ENCODE results near the gene ADAMTSL3. TPM values are rescaled to one million over a fixed set of nuclear protein-coding genes. Genes with fewer than 3 reads are reported as not detected.

The ADAMTSL3 gene
- polyA plus RNA-seq, 1 donor from 2014 or later: 0.51 TPM

DNA sequence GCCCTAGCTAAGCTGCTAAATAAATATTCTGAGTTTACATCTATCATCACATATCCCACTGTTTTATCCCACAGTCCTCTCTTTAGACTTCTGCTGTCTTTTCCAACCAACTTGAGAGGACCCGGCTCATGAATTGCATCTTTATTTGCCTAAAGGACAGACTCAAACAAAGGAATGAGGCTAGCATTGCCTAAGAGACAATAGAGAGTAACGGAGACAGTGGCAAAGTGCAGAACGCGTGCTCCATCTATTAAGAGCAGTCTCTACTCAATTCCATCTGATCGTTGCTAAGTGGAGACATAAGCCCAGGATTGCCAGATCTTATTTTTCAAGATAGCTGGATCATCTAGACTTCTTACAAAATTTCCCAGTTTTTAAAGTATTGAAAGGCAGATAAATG, 2.3 kb downstream of the ADAMTSL3 start:
- Histone ChIP-seq H3K4me2 (ENCODE audit: low read length) (no peak overlapping the region), H3K27ac (ENCODE audit: low read length) (no peak overlapping the region), H3K36me3 (ENCODE audit: insufficient read depth, low read length) (no peaks in the 10 kb centered on the region), H3F3A (ENCODE audit: insufficient read depth, low read length, poor library complexity, severe bottlenecking) (no peaks in the 10 kb centered on the region), H3K4me3 (ENCODE audit: low read length) (no peak overlapping the region), H2AFZ (ENCODE audit: low read depth, low read length) (no peak overlapping the region), H3K79me2 (replicated peaks; ENCODE audit: insufficient read depth, low read length) (no peaks in the 10 kb centered on the region), H4K20me1 (ENCODE audit: insufficient read depth) (no peaks in the 10 kb centered on the region), H3K27me3 (ENCODE audit: insufficient read depth, low read depth, low read length) (peaks cover 48% of the 10 kb centered on the region), H3K9me3 (ENCODE audit: low read length) (peaks cover 9% of the 10 kb centered on the region), H3K9ac (ENCODE audit: low read length) (no peak overlapping the region), H3K9me2 (ENCODE audit: insufficient read depth, low read length) (no peaks in the 10 kb centered on the region)
- TF ChIP-seq, protein P1, sequence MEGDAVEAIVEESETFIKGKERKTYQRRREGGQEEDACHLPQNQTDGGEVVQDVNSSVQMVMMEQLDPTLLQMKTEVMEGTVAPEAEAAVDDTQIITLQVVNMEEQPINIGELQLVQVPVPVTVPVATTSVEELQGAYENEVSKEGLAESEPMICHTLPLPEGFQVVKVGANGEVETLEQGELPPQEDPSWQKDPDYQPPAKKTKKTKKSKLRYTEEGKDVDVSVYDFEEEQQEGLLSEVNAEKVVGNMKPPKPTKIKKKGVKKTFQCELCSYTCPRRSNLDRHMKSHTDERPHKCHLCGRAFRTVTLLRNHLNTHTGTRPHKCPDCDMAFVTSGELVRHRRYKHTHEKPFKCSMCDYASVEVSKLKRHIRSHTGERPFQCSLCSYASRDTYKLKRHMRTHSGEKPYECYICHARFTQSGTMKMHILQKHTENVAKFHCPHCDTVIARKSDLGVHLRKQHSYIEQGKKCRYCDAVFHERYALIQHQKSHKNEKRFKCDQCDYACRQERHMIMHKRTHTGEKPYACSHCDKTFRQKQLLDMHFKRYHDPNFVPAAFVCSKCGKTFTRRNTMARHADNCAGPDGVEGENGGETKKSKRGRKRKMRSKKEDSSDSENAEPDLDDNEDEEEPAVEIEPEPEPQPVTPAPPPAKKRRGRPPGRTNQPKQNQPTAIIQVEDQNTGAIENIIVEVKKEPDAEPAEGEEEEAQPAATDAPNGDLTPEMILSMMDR (IDR thresholded peaks at IDR 0.05; ENCODE audit: poor library complexity, severe bottlenecking): no peak
- TF ChIP-seq TAF1 (IDR thresholded peaks at IDR 0.05; ENCODE audit: low read depth) (no peak), RAD21 (conservative IDR thresholded peaks at IDR 0.05) (no peak), MXI1 (conservative IDR thresholded peaks at IDR 0.05; ENCODE audit: poor library complexity, severe bottlenecking) (no peak), POLR2AphosphoS5 (IDR thresholded peaks at IDR 0.05) (no peak), SMC3 (conservative IDR thresholded peaks at IDR 0.05; ENCODE audit: poor library complexity) (no peak), EZH2 (IDR thresholded peaks at IDR 0.05; ENCODE audit: borderline replicate concordance, insufficient read depth, low read length, poor library complexity, severe bottlenecking) (no peak), EP300 (conservative IDR thresholded peaks at IDR 0.05; ENCODE audit: poor library complexity, severe bottlenecking) (no peak)
- TF ChIP-seq, protein P2, sequence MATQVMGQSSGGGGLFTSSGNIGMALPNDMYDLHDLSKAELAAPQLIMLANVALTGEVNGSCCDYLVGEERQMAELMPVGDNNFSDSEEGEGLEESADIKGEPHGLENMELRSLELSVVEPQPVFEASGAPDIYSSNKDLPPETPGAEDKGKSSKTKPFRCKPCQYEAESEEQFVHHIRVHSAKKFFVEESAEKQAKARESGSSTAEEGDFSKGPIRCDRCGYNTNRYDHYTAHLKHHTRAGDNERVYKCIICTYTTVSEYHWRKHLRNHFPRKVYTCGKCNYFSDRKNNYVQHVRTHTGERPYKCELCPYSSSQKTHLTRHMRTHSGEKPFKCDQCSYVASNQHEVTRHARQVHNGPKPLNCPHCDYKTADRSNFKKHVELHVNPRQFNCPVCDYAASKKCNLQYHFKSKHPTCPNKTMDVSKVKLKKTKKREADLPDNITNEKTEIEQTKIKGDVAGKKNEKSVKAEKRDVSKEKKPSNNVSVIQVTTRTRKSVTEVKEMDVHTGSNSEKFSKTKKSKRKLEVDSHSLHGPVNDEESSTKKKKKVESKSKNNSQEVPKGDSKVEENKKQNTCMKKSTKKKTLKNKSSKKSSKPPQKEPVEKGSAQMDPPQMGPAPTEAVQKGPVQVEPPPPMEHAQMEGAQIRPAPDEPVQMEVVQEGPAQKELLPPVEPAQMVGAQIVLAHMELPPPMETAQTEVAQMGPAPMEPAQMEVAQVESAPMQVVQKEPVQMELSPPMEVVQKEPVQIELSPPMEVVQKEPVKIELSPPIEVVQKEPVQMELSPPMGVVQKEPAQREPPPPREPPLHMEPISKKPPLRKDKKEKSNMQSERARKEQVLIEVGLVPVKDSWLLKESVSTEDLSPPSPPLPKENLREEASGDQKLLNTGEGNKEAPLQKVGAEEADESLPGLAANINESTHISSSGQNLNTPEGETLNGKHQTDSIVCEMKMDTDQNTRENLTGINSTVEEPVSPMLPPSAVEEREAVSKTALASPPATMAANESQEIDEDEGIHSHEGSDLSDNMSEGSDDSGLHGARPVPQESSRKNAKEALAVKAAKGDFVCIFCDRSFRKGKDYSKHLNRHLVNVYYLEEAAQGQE (IDR thresholded peaks at IDR 0.05; ENCODE audit: borderline replicate concordance): no peak

DNA sequence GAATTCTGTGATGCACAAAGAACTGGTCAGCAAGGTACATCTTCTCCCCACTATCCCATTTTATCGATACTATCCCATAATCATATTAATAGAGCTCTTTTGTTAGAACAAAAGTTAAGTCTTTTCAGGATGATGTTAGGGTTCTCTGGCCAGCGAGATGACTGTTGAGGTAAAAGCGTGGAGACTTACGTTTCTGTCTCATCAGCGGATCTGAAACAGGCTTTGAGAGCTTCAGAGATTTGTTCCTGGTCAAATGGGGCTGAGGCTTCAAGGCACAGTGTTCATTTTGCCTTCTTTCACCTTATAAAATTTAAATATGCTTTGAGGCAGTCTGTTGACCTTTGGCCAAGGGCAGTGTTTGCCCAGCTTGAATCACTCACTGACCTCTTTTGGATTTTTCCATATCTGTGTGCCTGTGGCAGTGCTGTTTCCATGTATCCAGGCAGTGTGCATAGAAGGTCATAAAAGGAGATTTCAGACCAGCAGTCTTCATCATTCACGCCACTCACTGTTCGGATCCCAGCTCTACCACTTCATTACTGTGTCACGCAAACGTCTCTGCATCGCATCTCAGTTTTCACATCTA, 3.1 kb downstream of the ADAMTSL3 start:
- Histone ChIP-seq H3F3A (ENCODE audit: insufficient read depth, low read length, poor library complexity, severe bottlenecking) (no peaks in the 10 kb centered on the region), H3K4me2 (ENCODE audit: low read length) (no peak overlapping the region), H3K79me2 (replicated peaks; ENCODE audit: insufficient read depth, low read length) (no peaks in the 10 kb centered on the region), H3K27ac (ENCODE audit: low read length) (no peak overlapping the region), H3K9ac (ENCODE audit: low read length) (no peak overlapping the region), H3K27me3 (ENCODE audit: insufficient read depth, low read depth, low read length) (peaks cover 41% of the 10 kb centered on the region), H4K20me1 (ENCODE audit: insufficient read depth) (no peaks in the 10 kb centered on the region), H3K9me3 (ENCODE audit: low read length) (peaks cover 8% of the 10 kb centered on the region), H3K4me3 (ENCODE audit: low read length) (no peak overlapping the region), H2AFZ (ENCODE audit: low read depth, low read length) (no peak overlapping the region), H3K9me2 (ENCODE audit: insufficient read depth, low read length) (no peaks in the 10 kb centered on the region), H3K36me3 (ENCODE audit: insufficient read depth, low read length) (no peaks in the 10 kb centered on the region)
- TF ChIP-seq, protein P2 (IDR thresholded peaks at IDR 0.05; ENCODE audit: borderline replicate concordance): no peak
- no peak for TF ChIP-seq RAD21 (conservative IDR thresholded peaks at IDR 0.05)

All from neural cell (in vitro differentiated cells).